Measurements from ENCODE around the gene PLD3.
"Not testable (repeated sequence)": the region's sequence is repeated elsewhere in the genome, so short reads cannot be mapped to it uniquely, and the experiment has no call there.

The PLD3 gene

GRCh38 chr19:40392123-40392522 is 43.6 kb downstream of the PLD3 start:
- DNase-seq, result no peak

GRCh38 chr19:40392894-40393517 is 44.5 kb downstream of the PLD3 start:
- no peak for DNase-seq

GRCh38 chr19:40393894-40394815 is 45.7 kb downstream of the PLD3 start:
- no peak for DNase-seq

GRCh38 chr19:40394816-40395210 is 46.3 kb downstream of the PLD3 start:
- no peak for DNase-seq

- no peak for DNase-seq
Observed at GRCh38 chr19:40395956-40396355, 47.5 kb downstream of the PLD3 start.

- DNase-seq, result no peak
Observed at GRCh38 chr19:40396886-40397567, 48.5 kb downstream of the PLD3 start.

GRCh38 chr19:40397568-40397906 is 49.0 kb downstream of the PLD3 start:
- DNase-seq, result no peak

- peak; percentile 52 for DNase-seq
Observed at GRCh38 chr19:40398417-40399131, 50.1 kb downstream of the PLD3 start.

- no peak for DNase-seq
Observed at GRCh38 chr19:40400559-40400958, 52.1 kb downstream of the PLD3 start.

GRCh38 chr19:40403262-40403984 is 54.9 kb downstream of the PLD3 start:
- peak; percentile 41 for DNase-seq

- DNase-seq, result no peak
Observed at GRCh38 chr19:40407714-40408597, 59.5 kb downstream of the PLD3 start.

- DNase-seq, result not testable (repeated sequence)
Observed at GRCh38 chr19:40408598-40408925, 60.1 kb downstream of the PLD3 start.

- DNase-seq, result no peak
Observed at GRCh38 chr19:40410030-40410389, 61.5 kb downstream of the PLD3 start.

- no peak for DNase-seq
Observed at GRCh38 chr19:40411125-40411842, 62.8 kb downstream of the PLD3 start.

GRCh38 chr19:40411958-40412499 is 63.5 kb downstream of the PLD3 start:
- no peak for DNase-seq

GRCh38 chr19:40412866-40413265 is 64.4 kb downstream of the PLD3 start:
- no peak for DNase-seq

GRCh38 chr19:40413291-40413845 is 64.9 kb downstream of the PLD3 start, which contains the start of gene PRX:
TSS of gene PRX (minus strand) at chr19:40413378. CDS start at chr19:40407932, 5,446 bp downstream.
- DNase-seq, result no peak

GRCh38 chr19:40414542-40415535 is 66.3 kb downstream of the PLD3 start:
- no peak for DNase-seq

- no peak for DNase-seq
Observed at GRCh38 chr19:40415768-40416167, 67.3 kb downstream of the PLD3 start.
